RWPE1 (cell line): ENCODE measurements around the gene ZNF839.

ENCODE experiments used
- CTCF ChIA-PET: fragments of 350-600 bp; sonication (Branson Sonifier 250); formaldehyde crosslinking; extraction: SDS; loops from one replicate; lab custom pipeline; 2021; lab: Yijun Ruan, JAX
- POLR2A ChIA-PET: fragments of 400-600 bp; formaldehyde crosslinking; extraction: SDS; loops from one replicate; lab custom pipeline; 2020; ENCODE audit warnings: antibody characterized with exemption; ENCODE audit not compliant: low non-redundant PET; lab: Yijun Ruan, JAX
- DNase-seq: peaks from one replicate; pipeline ENCODE4 v3.0.0; 2012; ENCODE audit warnings: low spot score
- H3K27ac ChIP-seq: fragments of 450-650 bp; 2 replicates; pipeline ENCODE4 v1.5.1; 2017
- CTCF ChIP-seq: fragments of 450-650 bp; conservative IDR thresholded peaks from 2 replicates; pipeline ENCODE4 v1.5.1; 2017; ENCODE audit warnings: low read depth, mild to moderate bottlenecking

ZNF839 gene

GRCh38 chr14:102319351-102320032, at the start of gene ZNF839:
ZNF839 (plus strand) TSS chr14:102319746; CDS start chr14:102319766, 20 bp downstream.
- TF ChIP-seq CTCF: no peak
- DNase-seq: peak; percentile 82
- peak within 1 kb of the TSS; percentile 87 for H3K27ac ChIP-seq
- POLR2A ChIA-PET: no interaction called here
- CTCF ChIA-PET: no interaction called here

GRCh38 chr14:102272392-102272791, 47.2 kb upstream of the ZNF839 start:
- H3K27ac ChIP-seq: peak overlapping the region; percentile 43; the same call in 1 of the 2 replicates
- DNase-seq: no peak
- CTCF ChIA-PET: no interaction called here
- POLR2A ChIA-PET: no interaction called here
- no peak for TF ChIP-seq CTCF

- POLR2A ChIA-PET: interaction anchor here (0.6 kb wide), 1 partner anchor 40 kb away, joined by 3 read pairs; no protein-coding TSS in a partner anchor
- TF ChIP-seq CTCF: no peak
- peak overlapping the region; percentile 39; the same call in 1 of the 2 replicates for H3K27ac ChIP-seq
- no peak for DNase-seq
- CTCF ChIA-PET: interaction anchor here (0.6 kb wide), 1 partner anchor 225 kb away, joined by 4 read pairs; no protein-coding TSS in a partner anchor
These were observed 43.7 kb upstream of the ZNF839 start for GRCh38 chr14:102275866-102276265.

- no peak for DNase-seq
- POLR2A ChIA-PET: no interaction called here
- no peak for TF ChIP-seq CTCF
- CTCF ChIA-PET: no interaction called here
- H3K27ac ChIP-seq: peak overlapping the region; percentile 52; the same call in 1 of the 2 replicates
These were observed 41.5 kb upstream of the ZNF839 start for GRCh38 chr14:102277874-102278630.

GRCh38 chr14:102278631-102278935, 41.0 kb upstream of the ZNF839 start:
- TF ChIP-seq CTCF: no peak

GRCh38 chr14:102279282-102279681, 40.3 kb upstream of the ZNF839 start:
- POLR2A ChIA-PET: no interaction called here
- TF ChIP-seq CTCF: no peak
- no peak for DNase-seq
- peak overlapping the region; percentile 97 for H3K27ac ChIP-seq
- CTCF ChIA-PET: no interaction called here

More at GRCh38 chr14:102278631-102278935, 41.0 kb upstream of the ZNF839 start:
- ChIA-PET CTCF (no interaction called here), POLR2A (no interaction called here)
- peak overlapping the region; percentile 52; the same call in 1 of the 2 replicates for H3K27ac ChIP-seq
- no peak for DNase-seq
